Neural crest cell (in vitro differentiated cells): ENCODE results near the gene CHAD. TPM values are rescaled to one million over a fixed set of nuclear protein-coding genes. Genes with fewer than 3 reads are reported as not detected.

Experiments used
- DNase-seq: peaks from one replicate; pipeline ENCODE4 v3.0.0; 2021; ENCODE audit warnings: low read depth, mixed read lengths, low spot score
- H3K27ac Mint-ChIP-seq: one replicate; pipeline ENCODE4 v1.8.0; 2021; ENCODE audit warnings: mild to moderate bottlenecking, mixed read lengths; ENCODE audit not compliant: unreplicated experiment
- H3K27me3 Mint-ChIP-seq: 2 replicates; pipeline ENCODE4 v1.8.0; 2021; ENCODE audit warnings: low read depth, mild to moderate bottlenecking, mixed read lengths
- H3K36me3 Mint-ChIP-seq: 2 replicates; pipeline ENCODE4 v1.8.0; 2021; ENCODE audit warnings: low read depth, mild to moderate bottlenecking, mixed read lengths
- H3K4me1 Mint-ChIP-seq: 2 replicates; pipeline ENCODE4 v1.8.0; 2021; ENCODE audit warnings: mixed read lengths
- H3K4me3 Mint-ChIP-seq: one replicate; pipeline ENCODE4 v1.8.0; 2021; ENCODE audit warnings: mild to moderate bottlenecking, mixed read lengths
- H3K9me3 Mint-ChIP-seq: 2 replicates; pipeline ENCODE4 v1.8.0; 2021; ENCODE audit warnings: mixed read lengths
- total RNA-seq: library from RNA; stranded (reverse); gene quantifications from 2 replicates; pipeline ENCODE4 v1.2.1, GENCODE V29; 2021
- TF ChIP-seq, protein P1 (sequence below): fragments of 200-600 bp; sonication (generic); conservative IDR thresholded peaks from 2 replicates; pipeline ENCODE4 v1.5.0; 2021; ENCODE audit warnings: antibody characterized with exemption, mild to moderate bottlenecking

Gene CHAD
- total RNA-seq, 1 donor from 2014 or later, result 0.19 TPM

DNA sequence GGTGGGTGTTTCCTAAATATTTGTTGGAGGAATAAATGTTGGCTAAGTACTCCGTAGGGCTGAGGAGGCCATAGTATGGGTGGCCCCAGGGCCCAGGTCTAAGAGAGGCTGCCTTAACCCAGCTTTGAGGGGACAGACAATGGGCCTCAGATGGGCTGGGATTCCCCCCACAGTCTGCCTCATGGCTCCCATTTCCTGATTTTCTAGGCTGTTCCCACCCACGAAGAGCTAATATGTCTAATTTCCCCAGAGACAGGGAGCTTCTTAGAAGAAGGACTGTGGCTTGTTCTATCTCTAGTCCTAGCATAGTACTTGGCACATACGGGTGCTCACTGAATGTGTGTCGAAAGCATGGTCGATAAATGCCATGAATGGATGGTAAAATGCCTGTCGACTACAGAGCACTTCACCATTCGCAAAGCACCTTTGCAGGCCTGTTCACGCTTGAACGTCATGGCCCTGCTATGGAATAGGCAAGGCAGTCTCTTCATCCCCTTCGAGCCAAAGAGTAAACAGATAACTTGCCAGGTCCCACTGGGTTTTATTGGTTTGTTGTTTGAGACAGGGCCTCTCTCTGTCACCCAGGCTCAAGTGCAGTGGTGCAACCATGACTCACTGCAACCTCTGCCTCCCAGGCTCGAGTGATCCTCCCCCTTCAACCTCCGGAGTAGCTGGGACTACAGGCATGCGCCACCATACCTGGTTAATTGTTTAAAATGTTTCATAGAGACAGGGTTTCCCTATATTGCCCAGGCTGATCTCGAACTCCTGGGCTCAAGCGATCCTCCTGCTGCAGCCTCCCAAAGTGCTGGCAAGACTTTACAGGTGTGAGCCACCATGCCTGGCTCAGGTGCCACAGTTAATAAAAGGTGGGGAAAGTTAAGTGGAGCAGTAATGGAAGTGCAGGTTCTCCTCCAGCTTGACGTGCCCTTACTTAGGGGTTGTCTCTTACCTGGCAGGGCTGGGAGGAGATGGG, 9.7 kb downstream of the CHAD start:
- Mint-ChIP-seq H3K27ac (no peak overlapping the region), H3K4me1 (no peaks in the 10 kb centered on the region), H3K27me3 (no peaks in the 10 kb centered on the region), H3K4me3 (no peak overlapping the region), H3K9me3 (no peaks in the 10 kb centered on the region), H3K36me3 (peaks cover 2% of the 10 kb centered on the region)
- TF ChIP-seq, protein P1, sequence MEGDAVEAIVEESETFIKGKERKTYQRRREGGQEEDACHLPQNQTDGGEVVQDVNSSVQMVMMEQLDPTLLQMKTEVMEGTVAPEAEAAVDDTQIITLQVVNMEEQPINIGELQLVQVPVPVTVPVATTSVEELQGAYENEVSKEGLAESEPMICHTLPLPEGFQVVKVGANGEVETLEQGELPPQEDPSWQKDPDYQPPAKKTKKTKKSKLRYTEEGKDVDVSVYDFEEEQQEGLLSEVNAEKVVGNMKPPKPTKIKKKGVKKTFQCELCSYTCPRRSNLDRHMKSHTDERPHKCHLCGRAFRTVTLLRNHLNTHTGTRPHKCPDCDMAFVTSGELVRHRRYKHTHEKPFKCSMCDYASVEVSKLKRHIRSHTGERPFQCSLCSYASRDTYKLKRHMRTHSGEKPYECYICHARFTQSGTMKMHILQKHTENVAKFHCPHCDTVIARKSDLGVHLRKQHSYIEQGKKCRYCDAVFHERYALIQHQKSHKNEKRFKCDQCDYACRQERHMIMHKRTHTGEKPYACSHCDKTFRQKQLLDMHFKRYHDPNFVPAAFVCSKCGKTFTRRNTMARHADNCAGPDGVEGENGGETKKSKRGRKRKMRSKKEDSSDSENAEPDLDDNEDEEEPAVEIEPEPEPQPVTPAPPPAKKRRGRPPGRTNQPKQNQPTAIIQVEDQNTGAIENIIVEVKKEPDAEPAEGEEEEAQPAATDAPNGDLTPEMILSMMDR, result no peak
- DNase-seq, result no peak

DNA sequence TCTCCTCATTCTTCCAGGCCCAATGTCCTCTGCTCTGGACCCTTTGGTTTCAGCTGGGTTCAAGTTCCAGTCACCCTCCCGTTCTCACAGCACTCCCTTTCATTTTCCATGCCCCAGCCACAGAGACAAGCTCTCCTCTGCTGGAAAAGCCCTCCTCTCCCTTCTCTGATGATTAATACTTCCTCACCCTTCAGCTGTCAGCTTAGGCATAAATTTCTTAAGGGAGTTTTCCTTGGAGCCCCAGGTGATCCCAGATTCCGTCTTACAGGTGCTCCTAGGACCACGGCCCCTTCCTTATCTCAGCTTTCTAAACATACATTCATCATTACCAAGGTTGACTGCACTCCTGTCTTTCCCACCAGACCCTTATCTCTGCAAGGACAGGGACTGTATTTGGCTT, 10.4 kb downstream of the CHAD start:
- H3K27me3 Mint-ChIP-seq, result no peaks in the 10 kb centered on the region
- H3K36me3 Mint-ChIP-seq, result peaks cover 2% of the 10 kb centered on the region
- no peaks in the 10 kb centered on the region for H3K4me1 Mint-ChIP-seq
- no peak overlapping the region for H3K27ac Mint-ChIP-seq
- DNase-seq, result no peak
- TF ChIP-seq, protein P1, result no peak
- H3K9me3 Mint-ChIP-seq, result no peaks in the 10 kb centered on the region
- no peak overlapping the region for H3K4me3 Mint-ChIP-seq

DNA sequence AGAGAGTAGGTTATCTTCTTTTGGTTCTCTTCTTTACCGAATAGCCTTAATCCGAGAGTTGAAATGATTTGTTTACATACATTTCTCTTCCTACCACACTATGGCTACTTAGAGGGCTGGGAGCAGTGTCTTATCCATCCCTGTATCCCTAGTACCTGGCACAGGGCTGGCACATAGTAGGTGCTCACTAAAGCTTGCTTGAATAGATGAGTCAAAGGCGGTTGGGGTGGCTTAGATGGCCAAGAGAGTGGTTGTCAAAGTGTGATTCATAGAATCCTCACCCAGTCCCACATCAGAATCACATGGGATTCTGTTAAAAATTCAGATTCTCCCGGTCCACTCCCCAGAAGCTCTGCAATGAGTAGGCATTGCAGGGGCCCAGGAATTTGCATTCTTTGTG, 11.1 kb downstream of the CHAD start:
- Mint-ChIP-seq H3K36me3 (peaks cover 2% of the 10 kb centered on the region), H3K4me3 (no peak overlapping the region), H3K27ac (no peak overlapping the region), H3K4me1 (no peaks in the 10 kb centered on the region), H3K9me3 (no peaks in the 10 kb centered on the region), H3K27me3 (no peaks in the 10 kb centered on the region)
- TF ChIP-seq, protein P1, result no peak
- DNase-seq, result no peak

DNA sequence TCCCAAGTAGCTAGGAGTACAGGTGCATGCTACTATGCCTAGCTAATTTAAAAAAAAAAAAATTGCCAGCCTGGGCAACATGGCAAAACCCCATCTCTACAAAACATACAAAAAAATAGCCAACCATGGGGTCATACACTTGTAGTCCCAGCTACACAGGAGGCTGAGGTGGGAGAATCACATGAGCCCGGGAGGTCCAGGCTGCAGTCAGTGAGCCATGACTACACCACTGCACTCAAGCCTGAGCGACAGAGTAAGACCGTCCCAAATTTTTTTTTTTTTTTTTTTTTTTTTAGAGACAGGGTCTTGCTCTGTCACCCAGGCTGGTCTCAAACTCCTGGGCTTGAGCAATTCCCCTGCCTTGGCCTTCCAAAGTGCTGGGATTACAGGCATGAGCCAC, 14.8 kb downstream of the CHAD start:
- Mint-ChIP-seq H3K27me3 (no peaks in the 10 kb centered on the region), H3K4me3 (no peak overlapping the region), H3K36me3 (peaks cover 2% of the 10 kb centered on the region), H3K9me3 (no peaks in the 10 kb centered on the region), H3K27ac (no peak overlapping the region), H3K4me1 (no peaks in the 10 kb centered on the region)
- TF ChIP-seq, protein P1, result no peak
- DNase-seq, result no peak

DNA sequence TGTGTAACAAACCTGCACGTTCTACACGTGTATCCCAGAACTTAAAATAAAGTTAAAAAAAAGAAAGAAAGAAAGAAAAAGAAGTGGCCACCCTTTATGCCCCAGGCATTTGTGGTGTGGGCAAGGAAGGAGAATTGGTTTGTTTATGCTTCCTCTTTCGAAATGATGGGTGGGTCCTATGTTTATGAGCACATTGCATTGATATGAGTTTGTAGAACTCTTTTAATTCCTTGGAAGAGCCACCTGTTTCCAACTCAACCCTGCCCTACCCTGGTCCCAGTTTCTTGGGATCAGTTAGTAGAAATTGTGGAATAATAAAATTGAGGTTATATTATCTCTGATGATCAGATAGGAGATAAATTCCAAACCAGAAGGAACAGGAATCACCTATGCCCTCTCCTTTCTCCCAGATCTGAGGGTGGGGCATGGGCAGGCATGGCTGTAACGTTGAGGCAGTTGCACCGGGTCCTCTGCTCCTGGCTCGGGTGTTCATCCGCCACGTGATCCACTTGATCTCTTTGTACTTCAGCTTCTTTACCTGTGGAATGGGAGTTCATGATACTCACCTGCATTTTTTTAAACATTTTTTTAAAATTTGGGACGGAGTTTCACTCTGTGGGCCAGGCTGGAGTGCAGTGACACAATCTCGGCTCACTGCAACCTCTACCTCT, 15.9 kb downstream of the CHAD start:
- Mint-ChIP-seq H3K4me3 (no peak overlapping the region), H3K27me3 (no peaks in the 10 kb centered on the region), H3K4me1 (no peaks in the 10 kb centered on the region), H3K9me3 (no peaks in the 10 kb centered on the region), H3K36me3 (peaks cover 2% of the 10 kb centered on the region), H3K27ac (no peak overlapping the region)
- TF ChIP-seq, protein P1, result no peak
- DNase-seq, result no peak
